Measurements from ENCODE around the gene PKHD1. TPM values are rescaled to one million over a fixed set of nuclear protein-coding genes. Genes with fewer than 3 reads are reported as not detected.

PKHD1 gene
- total RNA-seq, 1 experiment from 2014 or later = not detected

DNA sequence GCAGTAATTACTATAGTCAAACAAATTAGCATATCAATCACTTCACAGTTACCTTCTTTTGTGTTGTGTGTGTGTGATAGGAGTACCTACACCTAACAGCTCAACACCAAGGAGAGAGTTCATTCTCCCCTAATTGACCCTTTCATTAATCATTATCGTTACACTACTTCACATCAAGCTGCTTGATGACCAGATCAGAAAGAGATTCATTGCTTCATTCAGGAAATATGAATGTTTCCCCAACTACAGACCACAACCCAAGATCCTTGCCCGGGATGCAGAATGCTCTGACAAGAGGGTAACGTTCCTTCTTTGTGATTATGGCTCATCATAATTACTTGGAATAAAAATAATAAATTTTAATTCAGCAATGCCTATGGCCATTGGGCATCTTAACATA lies 132.7 kb downstream of the PKHD1 start:
- ATAC-seq (no peak), DNase-seq (ENCODE audit: low read depth, low spot score) (no peak)
- TF ChIP-seq SIN3A (IDR thresholded peaks at IDR 0.05; ENCODE audit: borderline replicate concordance, insufficient read depth, low read depth, low read length) = no peak
- TF ChIP-seq, protein P1, sequence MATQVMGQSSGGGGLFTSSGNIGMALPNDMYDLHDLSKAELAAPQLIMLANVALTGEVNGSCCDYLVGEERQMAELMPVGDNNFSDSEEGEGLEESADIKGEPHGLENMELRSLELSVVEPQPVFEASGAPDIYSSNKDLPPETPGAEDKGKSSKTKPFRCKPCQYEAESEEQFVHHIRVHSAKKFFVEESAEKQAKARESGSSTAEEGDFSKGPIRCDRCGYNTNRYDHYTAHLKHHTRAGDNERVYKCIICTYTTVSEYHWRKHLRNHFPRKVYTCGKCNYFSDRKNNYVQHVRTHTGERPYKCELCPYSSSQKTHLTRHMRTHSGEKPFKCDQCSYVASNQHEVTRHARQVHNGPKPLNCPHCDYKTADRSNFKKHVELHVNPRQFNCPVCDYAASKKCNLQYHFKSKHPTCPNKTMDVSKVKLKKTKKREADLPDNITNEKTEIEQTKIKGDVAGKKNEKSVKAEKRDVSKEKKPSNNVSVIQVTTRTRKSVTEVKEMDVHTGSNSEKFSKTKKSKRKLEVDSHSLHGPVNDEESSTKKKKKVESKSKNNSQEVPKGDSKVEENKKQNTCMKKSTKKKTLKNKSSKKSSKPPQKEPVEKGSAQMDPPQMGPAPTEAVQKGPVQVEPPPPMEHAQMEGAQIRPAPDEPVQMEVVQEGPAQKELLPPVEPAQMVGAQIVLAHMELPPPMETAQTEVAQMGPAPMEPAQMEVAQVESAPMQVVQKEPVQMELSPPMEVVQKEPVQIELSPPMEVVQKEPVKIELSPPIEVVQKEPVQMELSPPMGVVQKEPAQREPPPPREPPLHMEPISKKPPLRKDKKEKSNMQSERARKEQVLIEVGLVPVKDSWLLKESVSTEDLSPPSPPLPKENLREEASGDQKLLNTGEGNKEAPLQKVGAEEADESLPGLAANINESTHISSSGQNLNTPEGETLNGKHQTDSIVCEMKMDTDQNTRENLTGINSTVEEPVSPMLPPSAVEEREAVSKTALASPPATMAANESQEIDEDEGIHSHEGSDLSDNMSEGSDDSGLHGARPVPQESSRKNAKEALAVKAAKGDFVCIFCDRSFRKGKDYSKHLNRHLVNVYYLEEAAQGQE (IDR thresholded peaks at IDR 0.05; ENCODE audit: insufficient read depth in 1 of 2, low read depth in 2 of 2, low read length in 1 of 2) = no peak
- TF ChIP-seq, protein P2, sequence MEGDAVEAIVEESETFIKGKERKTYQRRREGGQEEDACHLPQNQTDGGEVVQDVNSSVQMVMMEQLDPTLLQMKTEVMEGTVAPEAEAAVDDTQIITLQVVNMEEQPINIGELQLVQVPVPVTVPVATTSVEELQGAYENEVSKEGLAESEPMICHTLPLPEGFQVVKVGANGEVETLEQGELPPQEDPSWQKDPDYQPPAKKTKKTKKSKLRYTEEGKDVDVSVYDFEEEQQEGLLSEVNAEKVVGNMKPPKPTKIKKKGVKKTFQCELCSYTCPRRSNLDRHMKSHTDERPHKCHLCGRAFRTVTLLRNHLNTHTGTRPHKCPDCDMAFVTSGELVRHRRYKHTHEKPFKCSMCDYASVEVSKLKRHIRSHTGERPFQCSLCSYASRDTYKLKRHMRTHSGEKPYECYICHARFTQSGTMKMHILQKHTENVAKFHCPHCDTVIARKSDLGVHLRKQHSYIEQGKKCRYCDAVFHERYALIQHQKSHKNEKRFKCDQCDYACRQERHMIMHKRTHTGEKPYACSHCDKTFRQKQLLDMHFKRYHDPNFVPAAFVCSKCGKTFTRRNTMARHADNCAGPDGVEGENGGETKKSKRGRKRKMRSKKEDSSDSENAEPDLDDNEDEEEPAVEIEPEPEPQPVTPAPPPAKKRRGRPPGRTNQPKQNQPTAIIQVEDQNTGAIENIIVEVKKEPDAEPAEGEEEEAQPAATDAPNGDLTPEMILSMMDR (IDR thresholded peaks at IDR 0.05) = no peak
- TF ChIP-seq POLR2AphosphoS5 (IDR thresholded peaks at IDR 0.05; ENCODE audit: low read depth, low read length) = no peak
- TF ChIP-seq TCF7L2 (IDR thresholded peaks at IDR 0.05; ENCODE audit: low read depth, low read length) = no peak
- no TSS peak for BruUV-seq (replicated peaks)
- in situ Hi-C loops (cut with HindIII; ENCODE audit: low pct_unique_long_range_greater_than_20kb, low sequenced_read_pairs) (no loop called here), intact Hi-C loops (cut with micrococcal nuclease; ENCODE audit: unreplicated experiment) (no loop called here)
- H3K36me3 ChIP-seq (ENCODE audit: control insufficient read depth, insufficient read depth, low read length) = no peaks in the 10 kb centered on the region
- ChIA-PET CTCF (no interaction called here), POLR2A (no interaction called here)
- H3K9me3 ChIP-seq (ENCODE audit: control insufficient read depth, insufficient read depth, low read depth, low read length) = no peaks in the 10 kb centered on the region
- H3K4me1 ChIP-seq (ENCODE audit: control insufficient read depth, insufficient read depth, low read length) = no peaks in the 10 kb centered on the region
- no peaks in the 10 kb centered on the region for H3K27me3 ChIP-seq (ENCODE audit: control insufficient read depth, insufficient read depth, low read length)
- H3K4me3 ChIP-seq (ENCODE audit: low read depth in 2 of 2, low read length in 2 of 2) = no peak overlapping the region
- no peak overlapping the region for H3K27ac ChIP-seq (ENCODE audit: low read length)

DNA sequence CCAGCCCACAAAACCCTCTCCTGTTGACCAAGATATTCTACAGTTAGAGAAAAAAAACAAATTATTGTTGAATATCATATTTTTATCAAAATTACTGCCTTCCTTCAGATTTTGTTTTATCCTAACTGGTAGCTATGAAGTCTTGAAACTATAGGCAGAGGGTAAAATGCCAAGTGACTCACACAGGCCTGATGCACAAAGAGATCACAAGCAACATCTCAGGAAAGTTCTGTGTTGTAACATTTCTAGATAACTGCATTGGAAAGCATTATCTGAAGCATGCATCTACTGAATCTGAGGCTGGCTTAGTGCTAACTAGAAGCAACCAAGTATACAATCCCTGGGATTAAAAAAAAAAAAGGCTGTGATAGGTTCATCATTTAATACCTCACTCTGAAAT lies 134.2 kb downstream of the PKHD1 start:
- no TSS peak for BruUV-seq (replicated peaks)
- intact Hi-C loops (cut with micrococcal nuclease; ENCODE audit: unreplicated experiment) (no loop called here), in situ Hi-C loops (cut with HindIII; ENCODE audit: low pct_unique_long_range_greater_than_20kb, low sequenced_read_pairs) (no loop called here)
- no peak for ATAC-seq
- H3K36me3 ChIP-seq (ENCODE audit: control insufficient read depth, insufficient read depth, low read length) = no peaks in the 10 kb centered on the region
- no peak for TF ChIP-seq POLR2AphosphoS5 (IDR thresholded peaks at IDR 0.05; ENCODE audit: low read depth, low read length)
- TF ChIP-seq, protein P2 (IDR thresholded peaks at IDR 0.05) = no peak
- H3K9me3 ChIP-seq (ENCODE audit: control insufficient read depth, insufficient read depth, low read depth, low read length) = no peaks in the 10 kb centered on the region
- H3K4me3 ChIP-seq (ENCODE audit: low read depth in 2 of 2, low read length in 2 of 2) = no peak overlapping the region
- CTCF ChIA-PET = no interaction called here
- no peaks in the 10 kb centered on the region for H3K27me3 ChIP-seq (ENCODE audit: control insufficient read depth, insufficient read depth, low read length)
- H3K27ac ChIP-seq (ENCODE audit: low read length) = no peak overlapping the region
- POLR2A ChIA-PET = no interaction called here
- H3K4me1 ChIP-seq (ENCODE audit: control insufficient read depth, insufficient read depth, low read length) = no peaks in the 10 kb centered on the region
- no peak for DNase-seq (ENCODE audit: low read depth, low spot score)

DNA sequence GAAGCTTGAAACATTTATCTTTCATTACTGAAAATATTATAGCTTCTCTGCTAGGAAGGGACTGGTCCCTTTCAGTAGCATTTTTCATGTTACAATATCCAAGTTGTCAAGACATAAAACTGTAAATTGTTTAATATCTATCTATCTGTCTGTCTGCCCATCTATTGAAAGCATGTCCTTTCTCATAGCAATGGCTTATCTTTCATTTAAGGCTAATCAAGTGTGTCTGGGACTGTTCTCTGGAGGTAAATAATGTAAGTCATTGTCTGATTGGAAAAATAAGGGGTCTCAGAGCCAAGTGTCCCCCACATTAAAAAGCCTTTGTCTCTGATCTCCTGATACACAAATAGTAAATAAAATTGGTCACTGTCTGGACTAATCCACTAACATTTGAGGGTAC lies 135.5 kb downstream of the PKHD1 start:
- no TSS peak for BruUV-seq (replicated peaks)
- intact Hi-C loops (cut with micrococcal nuclease; ENCODE audit: unreplicated experiment) (no loop called here), in situ Hi-C loops (cut with HindIII; ENCODE audit: low pct_unique_long_range_greater_than_20kb, low sequenced_read_pairs) (no loop called here)
- no peaks in the 10 kb centered on the region for H3K36me3 ChIP-seq (ENCODE audit: control insufficient read depth, insufficient read depth, low read length)
- POLR2A ChIA-PET = no interaction called here
- no peaks in the 10 kb centered on the region for H3K27me3 ChIP-seq (ENCODE audit: control insufficient read depth, insufficient read depth, low read length)
- CTCF ChIA-PET = no interaction called here
- no peak overlapping the region for H3K27ac ChIP-seq (ENCODE audit: low read length)
- ATAC-seq = no peak
- H3K9me3 ChIP-seq (ENCODE audit: control insufficient read depth, insufficient read depth, low read depth, low read length) = no peaks in the 10 kb centered on the region
- no peaks in the 10 kb centered on the region for H3K4me1 ChIP-seq (ENCODE audit: control insufficient read depth, insufficient read depth, low read length)
- no peak for DNase-seq (ENCODE audit: low read depth, low spot score)
- TF ChIP-seq POLR2AphosphoS5 (IDR thresholded peaks at IDR 0.05; ENCODE audit: low read depth, low read length) = no peak
- TF ChIP-seq SIN3A (IDR thresholded peaks at IDR 0.05; ENCODE audit: borderline replicate concordance, insufficient read depth, low read depth, low read length) = no peak
- TF ChIP-seq, protein P2 (IDR thresholded peaks at IDR 0.05) = no peak
- TF ChIP-seq, protein P1 (IDR thresholded peaks at IDR 0.05; ENCODE audit: insufficient read depth in 1 of 2, low read depth in 2 of 2, low read length in 1 of 2) = no peak
- TF ChIP-seq TCF7L2 (IDR thresholded peaks at IDR 0.05; ENCODE audit: low read depth, low read length) = no peak
- no peak overlapping the region for H3K4me3 ChIP-seq (ENCODE audit: low read depth in 2 of 2, low read length in 2 of 2)
